GM18909 (cell line): ENCODE results near the gene ZNF850.
"Not testable (repeated sequence)": the region's sequence is repeated elsewhere in the genome, so short reads cannot be mapped to it uniquely, and the experiment has no call there.

Source experiments
- ATAC-seq: cut with Tn5 transposase; IDR thresholded peaks from one replicate; pipeline ENCODE4 v1.9.1; 2021; ENCODE audit warnings: mild to moderate bottlenecking; ENCODE audit not compliant: unreplicated experiment, poor library complexity

Gene ZNF850

DNA sequence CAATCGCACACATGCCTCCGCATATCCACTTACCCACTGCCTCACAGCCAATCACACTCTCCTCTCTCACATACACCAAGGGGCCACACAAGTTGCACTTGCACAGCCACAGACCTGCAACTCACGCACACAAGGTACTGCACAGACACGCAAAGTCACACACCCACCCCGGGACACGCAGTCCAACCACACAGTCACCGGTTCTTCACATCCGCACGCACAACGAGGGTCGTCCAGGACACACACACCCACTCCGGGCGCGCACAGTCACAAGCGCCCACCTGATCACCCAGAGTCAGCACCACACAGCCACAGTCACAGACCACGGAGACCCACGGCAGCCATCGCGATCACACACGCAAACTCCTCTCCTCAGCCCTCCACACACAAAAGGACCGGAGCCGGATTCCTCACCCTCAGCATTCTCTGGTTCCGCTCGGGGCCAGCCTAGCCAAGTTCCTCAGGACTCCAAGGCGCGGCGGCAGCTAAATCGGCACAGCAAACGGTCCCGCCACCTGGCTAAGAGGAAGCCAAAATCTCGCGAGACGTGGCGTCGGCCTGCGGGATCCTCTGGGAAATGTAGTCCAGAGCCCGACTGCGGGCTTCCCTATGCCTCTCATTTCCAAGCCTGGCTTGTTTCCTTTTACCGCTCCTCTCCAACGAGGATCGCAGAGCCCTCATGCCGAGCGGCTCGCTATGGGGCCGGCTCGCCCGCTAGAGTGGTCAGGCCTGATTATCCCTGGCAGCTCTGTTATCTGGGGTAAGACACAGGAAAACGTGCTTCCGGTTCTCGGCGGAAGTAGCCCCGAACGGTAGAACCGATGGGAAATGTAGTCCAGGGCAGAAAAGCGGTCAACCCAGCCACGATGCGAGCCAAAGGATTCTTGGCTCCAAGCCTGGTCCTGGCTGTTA, at the start of gene ZNF850:
Gene ZNF850 (minus strand): TSS at position 497 of the 912 bp plus-strand sequence. CDS start 10,201 bp downstream, outside the sequence.
- ATAC-seq = peak; percentile 97

DNA sequence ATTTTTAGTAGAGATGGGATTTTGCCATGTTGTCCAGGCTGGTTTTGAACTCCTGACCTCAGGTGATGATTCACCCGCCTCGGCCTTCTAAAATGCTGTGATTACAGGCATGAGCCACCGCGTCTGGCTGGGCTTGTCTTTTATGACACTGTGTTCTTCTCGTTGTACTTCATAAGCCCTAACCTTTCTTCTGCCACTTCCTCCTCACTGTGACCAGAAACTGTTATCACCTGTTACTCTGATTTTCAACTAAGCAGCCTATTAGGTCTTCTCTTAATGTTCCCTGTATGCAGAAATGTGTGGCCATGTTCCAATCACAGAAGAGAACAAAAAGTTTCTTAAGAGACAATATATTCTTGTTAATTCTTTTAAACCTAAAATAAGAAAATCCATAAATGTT, 49.2 kb upstream of the ZNF850 start:
- ATAC-seq = no peak

DNA sequence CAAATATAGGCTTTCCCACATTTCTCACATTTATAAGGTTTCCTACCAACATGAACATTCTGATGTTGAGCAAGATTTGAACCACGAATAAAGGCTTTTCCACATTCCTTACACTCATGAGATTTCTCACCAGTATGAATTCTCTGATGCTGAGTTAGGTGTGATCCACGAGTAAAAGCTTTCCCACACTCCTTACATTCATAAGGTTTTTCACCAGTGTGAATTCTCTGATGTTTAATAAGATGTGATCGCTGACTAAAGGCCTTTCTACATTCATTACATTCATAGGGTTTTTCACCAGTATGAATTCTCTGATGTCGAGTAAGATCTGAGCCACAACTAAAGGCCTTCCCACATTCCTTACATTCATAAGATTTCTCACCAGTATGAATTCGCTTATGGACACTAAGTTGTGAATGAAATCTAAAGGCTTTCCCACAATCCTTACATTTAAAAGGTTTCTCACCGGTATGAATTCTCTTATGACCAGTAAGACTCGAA, 46.6 kb upstream of the ZNF850 start:
- no peak for ATAC-seq

DNA sequence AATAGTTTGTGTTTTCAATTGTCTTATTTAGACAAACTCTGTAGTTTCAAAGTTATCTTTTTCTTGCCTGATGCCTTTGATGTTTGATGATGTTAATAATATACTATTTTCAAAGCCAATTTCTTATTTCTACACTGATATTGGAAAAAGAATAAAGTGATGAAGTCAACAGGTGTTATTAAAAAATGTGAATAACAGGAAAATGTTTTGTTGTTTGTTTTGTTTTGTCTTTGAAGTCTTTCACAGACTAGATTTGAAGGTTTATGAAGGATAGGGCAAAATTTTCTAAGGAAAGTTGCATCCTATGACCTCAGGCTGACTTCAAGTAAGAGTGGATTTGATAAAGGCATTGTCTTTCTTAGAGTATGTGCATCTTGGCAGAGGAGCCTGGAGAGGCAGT, 34.4 kb upstream of the ZNF850 start:
- ATAC-seq = no peak

DNA sequence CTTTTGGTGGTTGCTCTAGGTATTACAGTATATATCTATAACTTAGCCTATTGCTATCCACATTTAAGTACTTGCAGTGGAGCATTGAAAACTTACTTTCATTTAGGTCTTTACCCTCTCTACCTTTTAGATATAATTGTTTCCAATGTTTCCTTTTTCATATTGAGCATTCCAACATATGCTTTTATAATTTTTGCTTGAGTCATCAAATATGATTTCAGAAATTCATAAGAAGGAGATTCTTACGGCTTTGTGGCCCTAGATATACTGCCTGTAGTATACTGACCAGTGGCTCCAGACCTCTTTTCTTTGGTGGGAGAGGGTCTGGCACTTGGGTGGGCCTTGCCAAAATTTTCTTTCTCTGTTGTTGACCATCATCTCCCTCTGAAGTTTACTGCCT, 32.8 kb upstream of the ZNF850 start:
- no peak for ATAC-seq

DNA sequence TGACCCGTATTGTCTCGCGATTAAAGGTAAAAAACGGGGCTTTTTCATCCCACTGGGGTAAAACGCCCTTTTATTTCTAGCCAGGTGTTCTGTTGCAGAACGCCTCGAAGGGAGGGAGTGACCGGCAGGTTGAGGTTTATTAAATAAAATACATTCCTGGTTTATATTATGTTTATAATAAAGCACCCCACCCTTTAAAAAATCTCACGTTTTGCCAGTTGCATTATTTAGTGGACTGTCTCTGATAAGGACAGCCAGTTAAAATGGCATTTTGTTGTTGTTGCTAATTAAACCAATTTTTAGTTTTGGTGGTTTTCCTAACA, 25.1 kb upstream of the ZNF850 start:
- ATAC-seq = no peak

DNA sequence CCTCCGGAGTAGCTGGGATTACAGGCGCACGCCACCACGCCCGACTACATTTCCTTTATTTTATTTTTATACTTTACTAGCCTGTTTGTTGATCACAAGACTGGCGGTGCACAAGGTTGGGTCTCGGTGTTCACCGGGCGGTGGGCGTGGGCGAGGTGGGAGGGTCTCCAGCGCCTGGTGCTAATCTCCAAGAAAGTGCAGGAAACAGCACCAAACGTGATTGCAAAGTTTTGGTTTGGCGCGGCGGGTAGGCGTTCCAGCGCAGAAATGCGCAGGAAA, 24.0 kb upstream of the ZNF850 start:
- ATAC-seq = no peak

DNA sequence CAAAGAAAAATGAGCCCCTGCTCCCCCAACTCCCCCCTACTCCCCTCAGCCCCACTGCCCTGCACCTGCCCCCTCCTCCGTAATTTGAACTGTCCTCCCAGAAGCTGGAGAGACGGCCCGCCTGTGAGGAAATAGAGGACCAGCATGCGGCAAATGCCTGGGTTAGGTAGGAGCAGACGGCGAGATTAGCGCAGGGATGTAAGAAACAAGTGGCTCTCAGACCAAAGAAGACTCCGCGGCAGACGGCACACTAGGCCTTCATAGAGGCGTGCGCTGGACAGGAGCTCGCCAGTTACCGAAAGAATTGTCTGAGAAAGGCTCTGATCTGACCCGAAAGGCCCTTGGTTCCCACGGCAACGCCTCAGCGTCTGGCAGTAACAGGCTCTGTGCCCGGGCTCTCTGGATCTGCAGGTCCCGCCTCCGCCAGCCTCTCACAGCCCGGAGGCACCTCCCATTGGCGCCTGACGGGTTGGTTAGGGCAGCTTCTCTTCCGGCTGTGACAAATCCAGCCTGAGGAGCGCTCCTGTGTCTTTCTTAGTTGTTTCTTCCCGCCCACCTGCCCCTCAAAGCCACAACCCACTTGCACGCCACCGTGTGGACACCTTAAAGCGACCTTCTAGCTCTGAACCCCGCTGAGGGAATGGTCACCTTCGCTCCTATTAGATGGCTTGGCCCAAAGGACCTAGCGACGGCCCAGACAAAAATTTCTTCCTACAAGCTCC, 19.0 kb upstream of the ZNF850 start:
- not testable (repeated sequence) for ATAC-seq

DNA sequence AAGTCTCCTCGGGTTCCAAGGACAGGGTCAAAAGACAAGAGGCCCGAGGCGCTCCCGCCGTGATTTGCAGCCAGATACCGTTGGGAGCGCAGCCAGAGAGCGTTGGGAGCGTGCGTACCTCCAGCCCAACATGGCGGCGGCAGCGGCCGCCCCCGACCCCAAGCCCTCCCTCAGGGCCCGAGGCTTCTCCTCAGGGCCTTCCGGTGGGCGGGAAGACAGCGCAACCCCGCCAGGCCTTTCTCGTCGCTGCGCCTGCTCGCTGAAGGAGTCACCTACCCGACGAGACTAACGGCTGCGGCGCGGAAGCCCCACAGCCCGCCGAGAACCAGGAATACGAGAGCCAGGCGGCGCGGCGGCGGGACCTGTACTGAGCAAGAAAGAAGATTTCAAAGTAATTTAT, 3.2 kb upstream of the ZNF850 start:
- ATAC-seq = no peak

DNA sequence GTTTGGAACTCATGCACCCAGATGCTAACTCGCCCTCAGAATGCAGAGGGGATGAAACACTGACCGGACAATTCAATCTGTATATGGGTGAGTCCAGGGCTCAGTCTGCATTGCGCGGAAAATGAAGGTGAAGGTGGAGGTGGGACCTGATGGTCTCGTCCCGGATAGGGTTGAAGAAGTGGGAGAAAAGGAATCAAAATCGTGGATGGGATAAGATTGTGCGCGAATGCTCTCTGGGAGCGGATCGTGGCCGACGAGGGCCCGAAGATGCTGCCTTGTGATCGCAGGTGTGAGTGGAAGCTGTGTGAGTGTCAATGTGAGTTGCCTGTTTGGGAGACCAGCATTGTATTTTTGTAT, 594 bp upstream of the ZNF850 start:
- ATAC-seq = no peak

DNA sequence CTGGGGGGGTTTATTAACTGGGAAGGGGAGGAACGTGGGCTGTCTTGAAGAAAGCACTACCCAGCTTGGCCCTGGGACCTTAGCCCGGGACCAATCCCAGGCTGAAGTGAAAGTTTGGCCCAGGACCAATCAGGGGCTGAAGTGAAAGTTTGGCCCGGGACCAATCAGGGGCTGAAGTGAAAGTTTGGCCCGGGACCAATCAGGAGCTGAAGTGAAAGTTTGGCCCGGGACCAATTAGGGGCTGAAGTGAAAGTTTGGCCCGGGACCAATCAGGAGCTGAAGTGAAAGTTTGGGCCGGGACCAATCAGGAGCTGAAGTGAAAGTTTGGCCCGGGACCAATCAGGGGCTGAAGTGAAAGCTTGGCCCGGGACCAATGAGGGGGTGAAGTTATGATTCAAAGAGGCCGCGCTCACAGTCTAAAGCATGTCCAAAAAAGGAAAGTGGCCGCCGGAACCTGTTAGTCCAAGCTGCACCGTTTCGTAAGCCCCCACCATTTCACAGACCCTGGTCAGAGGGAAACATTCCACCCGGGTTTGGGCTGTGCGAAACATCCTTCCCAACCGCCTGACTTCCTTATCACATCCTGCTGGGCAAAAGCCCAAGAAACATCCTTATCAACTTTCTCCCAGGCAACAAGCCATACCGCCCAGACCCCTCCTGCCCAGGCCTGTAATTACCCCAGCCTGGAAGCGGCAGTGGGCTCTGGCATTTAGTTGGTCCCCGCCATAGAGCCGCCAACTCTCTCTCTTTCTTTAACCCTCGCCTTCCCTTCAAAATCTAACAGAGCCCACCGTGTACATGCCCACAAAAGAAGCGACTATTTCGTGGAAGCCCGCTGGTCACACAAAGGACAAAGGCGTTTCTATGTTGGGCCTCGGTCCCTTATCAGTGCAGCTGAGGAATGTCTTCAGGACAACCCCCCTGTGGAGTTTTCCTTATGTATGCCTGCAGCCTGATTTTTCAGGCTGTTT, 1.1 kb downstream of the ZNF850 start:
- ATAC-seq = no peak

DNA sequence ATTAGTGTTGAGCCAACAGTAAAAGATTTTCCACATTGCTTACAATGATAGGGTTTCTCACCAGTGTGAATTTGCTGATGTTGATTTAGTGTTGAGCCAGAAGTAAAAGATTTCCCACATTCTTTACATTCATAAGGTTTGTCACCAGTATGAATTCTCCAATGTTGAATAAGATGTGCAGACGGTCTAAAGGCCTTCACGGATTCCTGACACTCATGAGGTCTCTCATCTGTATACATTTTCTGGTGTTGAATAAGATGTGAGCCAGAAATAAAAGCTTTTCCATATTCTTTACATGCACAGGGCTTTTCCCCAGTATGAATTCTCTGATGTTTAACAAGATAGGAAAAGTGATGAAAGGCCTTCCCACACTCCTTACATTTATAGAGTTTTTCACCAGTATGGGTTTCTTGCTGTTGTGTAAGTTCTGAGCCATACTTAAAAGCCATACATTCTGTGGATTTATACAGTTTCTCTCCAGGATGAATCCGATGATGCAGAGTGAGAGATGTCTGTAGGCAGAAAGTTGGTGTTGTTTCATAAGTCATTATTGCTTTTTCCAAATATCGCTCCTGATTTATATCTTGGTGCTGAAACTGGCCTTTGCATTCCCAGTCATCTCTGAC, 22.4 kb downstream of the ZNF850 start:
- ATAC-seq = no peak

DNA sequence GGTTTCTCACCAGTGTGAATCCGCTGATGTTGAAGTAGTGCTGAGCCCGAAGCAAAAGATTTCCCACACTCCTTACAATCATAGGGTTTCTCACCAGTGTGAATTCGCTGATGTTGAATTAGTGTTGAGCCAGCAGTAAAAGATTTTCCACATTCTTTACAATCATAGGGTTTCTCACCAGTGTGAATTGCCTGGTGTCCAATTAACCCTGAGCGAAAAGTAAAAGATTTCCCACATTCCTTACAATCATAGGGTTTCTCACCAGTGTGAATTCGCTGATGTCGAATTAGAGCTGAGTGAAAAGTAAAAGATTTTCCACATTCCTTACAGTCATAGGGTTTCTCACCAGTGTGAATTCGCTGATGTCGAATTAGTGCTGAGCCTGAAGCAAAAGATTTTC, 23.0 kb downstream of the ZNF850 start:
- ATAC-seq = not testable (repeated sequence)

DNA sequence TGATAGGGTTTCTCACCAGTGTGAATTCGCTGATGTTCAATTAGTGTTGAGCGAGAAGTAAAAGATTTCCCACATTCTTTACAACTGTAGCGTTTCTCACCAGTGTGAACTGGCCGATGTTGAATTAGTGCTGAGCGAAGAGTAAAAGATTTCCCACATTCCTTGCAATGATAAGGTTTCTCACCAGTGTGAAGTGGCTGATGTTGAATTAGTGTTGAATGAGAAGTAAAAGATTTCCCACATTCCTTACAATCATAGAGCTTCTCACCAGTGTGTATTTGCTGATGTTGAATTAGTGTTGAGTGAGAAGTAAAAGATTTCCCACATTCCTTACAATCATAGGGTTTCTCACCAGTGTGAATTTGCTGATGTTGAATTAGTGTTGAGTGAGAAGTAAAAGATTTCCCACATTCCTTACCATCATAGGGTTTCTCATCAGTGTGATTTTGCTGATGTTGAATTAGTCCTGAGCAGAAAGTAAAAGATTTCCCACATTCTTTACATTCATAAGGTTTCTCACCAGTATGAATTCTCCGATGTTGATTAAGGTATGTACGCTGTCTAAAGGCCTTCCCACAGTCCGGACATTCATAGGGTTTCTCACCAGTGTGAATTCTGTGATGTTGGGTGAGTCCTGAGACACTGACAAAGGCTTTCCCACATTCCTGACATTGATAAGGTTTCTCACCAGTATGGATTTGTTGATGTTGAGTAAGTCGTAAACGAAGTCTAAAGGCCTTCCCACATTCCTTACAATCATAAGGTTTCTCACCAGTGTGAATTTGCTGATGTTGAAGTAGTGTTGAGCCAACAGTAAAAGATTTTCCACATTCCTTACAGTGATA, 24.0 kb downstream of the ZNF850 start:
- no peak for ATAC-seq

DNA sequence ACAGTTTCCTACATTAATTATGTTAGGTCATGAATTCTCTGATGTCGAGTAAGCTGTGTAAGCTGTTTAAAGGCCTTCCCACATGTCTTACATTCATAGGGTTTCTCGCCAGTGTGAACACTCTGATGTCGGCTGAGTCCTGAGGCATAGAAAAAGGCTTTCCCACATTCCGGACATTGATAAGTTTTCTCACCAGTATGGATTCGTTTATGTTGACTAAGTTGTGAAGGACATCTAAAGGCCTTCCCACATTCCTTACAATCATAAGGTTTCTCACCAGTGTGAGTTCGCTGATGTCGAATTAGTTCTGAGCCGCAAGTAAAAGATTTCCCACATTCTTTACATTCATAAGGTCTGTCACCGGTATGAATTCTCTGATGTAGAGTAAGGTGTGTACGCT, 24.9 kb downstream of the ZNF850 start:
- ATAC-seq = no peak

DNA sequence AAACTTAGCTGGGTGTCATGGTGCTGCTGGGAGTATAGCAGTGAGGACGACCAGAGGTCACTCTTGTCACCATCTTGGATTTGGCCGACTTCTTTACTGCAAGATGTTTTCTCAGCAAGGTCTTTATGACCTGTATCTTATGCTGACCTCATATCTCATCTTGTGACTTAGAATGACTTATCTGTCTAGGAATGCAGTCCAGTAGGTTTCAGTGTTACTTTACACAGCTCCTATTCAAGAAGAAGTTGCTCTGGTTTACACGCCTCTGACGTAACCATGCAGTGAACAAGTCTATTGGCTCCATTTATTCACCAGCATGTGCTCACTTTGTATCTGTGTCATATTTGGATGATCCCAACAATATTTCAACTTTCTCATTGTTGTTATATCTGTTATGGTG, 26.7 kb downstream of the ZNF850 start:
- ATAC-seq = no peak

DNA sequence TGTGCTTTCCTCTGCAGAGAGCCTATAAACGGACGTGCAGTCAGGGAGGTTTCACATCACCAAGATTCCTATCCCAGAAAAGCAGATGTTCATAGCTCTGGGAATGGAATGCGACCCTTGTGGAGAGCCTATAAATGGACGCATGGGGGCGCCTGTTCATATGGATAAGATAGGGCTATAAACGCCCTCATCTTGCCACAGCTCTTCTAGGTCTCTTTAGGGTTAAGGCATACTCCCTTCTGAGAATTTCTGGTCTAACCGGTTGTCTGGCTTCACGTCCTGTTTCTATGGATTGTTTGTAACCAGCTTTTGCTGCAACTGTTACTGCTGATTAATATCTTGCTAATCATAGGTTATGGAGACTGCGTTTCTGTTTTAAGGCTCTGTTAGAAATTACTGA, 36.4 kb downstream of the ZNF850 start:
- ATAC-seq = not testable (repeated sequence)

DNA sequence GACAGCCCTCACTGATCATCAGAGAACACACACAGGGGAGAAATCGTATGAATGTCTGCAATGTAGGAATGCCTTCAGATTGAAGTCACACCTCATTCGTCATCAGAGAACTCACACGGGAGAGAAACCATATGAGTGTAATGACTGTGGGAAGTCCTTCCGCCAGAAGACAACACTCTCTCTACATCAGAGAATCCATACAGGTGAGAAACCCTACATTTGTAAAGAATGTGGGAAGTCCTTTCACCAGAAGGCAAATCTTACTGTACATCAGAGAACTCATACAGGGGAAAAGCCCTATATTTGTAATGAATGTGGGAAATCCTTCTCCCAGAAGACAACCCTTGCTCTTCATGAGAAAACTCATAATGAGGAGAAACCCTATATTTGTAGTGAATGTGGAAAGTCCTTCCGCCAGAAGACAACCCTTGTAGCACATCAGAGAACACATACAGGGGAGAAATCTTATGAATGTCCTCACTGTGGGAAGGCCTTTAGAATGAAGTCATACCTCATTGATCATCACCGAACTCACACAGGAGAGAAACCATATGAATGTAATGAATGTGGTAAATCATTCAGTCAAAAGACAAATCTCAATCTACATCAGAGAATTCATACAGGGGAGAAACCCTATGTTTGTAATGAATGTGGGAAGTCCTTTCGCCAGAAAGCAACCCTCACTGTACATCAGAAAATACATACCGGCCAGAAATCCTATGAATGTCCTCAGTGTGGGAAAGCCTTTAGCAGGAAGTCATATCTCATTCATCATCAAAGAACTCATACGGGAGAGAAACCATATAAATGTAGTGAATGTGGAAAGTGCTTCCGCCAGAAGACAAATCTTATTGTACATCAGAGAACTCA, 52.7 kb downstream of the ZNF850 start:
- ATAC-seq = no peak
